ENCODE measurements around the gene PAN3.

The PAN3 gene

GRCh38 chr13:28251466-28251865 is 113.1 kb downstream of the PAN3 start:
- no peak for DNase-seq (ENCODE audit: low read depth)
- no peak overlapping the region for H3K4me3 ChIP-seq (ENCODE audit: control insufficient read depth, low read depth, low read length)
- TF ChIP-seq CTCF (IDR thresholded peaks at IDR 0.05; ENCODE audit: control insufficient read depth, insufficient read depth, low read depth, low read length, missing control alignments), result no peak

- no peak for DNase-seq (ENCODE audit: low read depth)
- TF ChIP-seq CTCF (IDR thresholded peaks at IDR 0.05; ENCODE audit: control insufficient read depth, insufficient read depth, low read depth, low read length, missing control alignments), result no peak
- no peak overlapping the region for H3K4me3 ChIP-seq (ENCODE audit: control insufficient read depth, low read depth, low read length)
Observed at GRCh38 chr13:28252547-28252946, 114.2 kb downstream of the PAN3 start.

DNA sequence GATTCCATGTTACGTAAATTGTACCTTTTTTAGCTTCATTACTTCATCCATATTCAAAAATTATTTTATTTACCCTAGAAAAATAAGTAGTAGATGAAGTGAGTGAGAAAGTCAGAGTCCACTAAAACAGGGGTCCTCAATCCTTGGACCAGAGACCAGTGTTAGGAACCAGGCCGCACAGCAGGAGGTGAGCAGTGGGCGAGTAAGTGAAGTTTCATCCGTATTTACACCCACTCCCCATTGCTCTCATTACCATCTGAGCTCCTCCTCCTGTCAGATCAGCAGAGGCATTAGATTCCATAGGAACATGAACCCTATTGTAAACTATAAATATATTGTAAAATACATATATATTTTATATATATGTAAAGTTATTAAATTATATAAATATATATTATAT is 119.0 kb downstream of the PAN3 start:
- no peak for DNase-seq (ENCODE audit: low read depth)
- H3K4me3 ChIP-seq (ENCODE audit: control insufficient read depth, low read depth, low read length), result no peak overlapping the region
- TF ChIP-seq CTCF (IDR thresholded peaks at IDR 0.05; ENCODE audit: control insufficient read depth, insufficient read depth, low read depth, low read length, missing control alignments), result no peak

GRCh38 chr13:28258417-28258816 is 120.1 kb downstream of the PAN3 start:
- no peak for TF ChIP-seq CTCF (IDR thresholded peaks at IDR 0.05; ENCODE audit: control insufficient read depth, insufficient read depth, low read depth, low read length, missing control alignments)
- no peak overlapping the region for H3K4me3 ChIP-seq (ENCODE audit: control insufficient read depth, low read depth, low read length)
- no peak for DNase-seq (ENCODE audit: low read depth)

GRCh38 chr13:28267497-28267896 is 129.2 kb downstream of the PAN3 start:
- no peak overlapping the region for H3K4me3 ChIP-seq (ENCODE audit: control insufficient read depth, low read depth, low read length)
- DNase-seq (ENCODE audit: low read depth), result no peak
- no peak for TF ChIP-seq CTCF (IDR thresholded peaks at IDR 0.05; ENCODE audit: control insufficient read depth, insufficient read depth, low read depth, low read length, missing control alignments)

GRCh38 chr13:28268800-28269223 is 130.5 kb downstream of the PAN3 start:
- no peak for DNase-seq (ENCODE audit: low read depth)
- no peak overlapping the region for H3K4me3 ChIP-seq (ENCODE audit: control insufficient read depth, low read depth, low read length)
- no peak for TF ChIP-seq CTCF (IDR thresholded peaks at IDR 0.05; ENCODE audit: control insufficient read depth, insufficient read depth, low read depth, low read length, missing control alignments)
